ENCODE data around the gene PPP2R3A. TPM values are rescaled to one million over a fixed set of nuclear protein-coding genes. Genes with fewer than 3 reads are reported as not detected.
A peak's percentile ranks its signal among the peaks of the same experiment; 100 is the strongest.
"Not testable (repeated sequence)": the region's sequence is repeated elsewhere in the genome, so short reads cannot be mapped to it uniquely, and the experiment has no call there.

PPP2R3A gene
- total RNA-seq, 1 experiment from 2014 or later, result 9.0 TPM

- not testable (repeated sequence) for DNase-seq (ENCODE audit: low spot score)
These were observed 118.3 kb downstream of the PPP2R3A start for GRCh38 chr3:136083641-136084382.

- DNase-seq (ENCODE audit: low spot score), result not testable (repeated sequence)
These were observed 119.5 kb downstream of the PPP2R3A start for GRCh38 chr3:136085067-136085466.

GRCh38 chr3:136093771-136094170 is 128.2 kb downstream of the PPP2R3A start:
- no peak for DNase-seq (ENCODE audit: low spot score)

DNA sequence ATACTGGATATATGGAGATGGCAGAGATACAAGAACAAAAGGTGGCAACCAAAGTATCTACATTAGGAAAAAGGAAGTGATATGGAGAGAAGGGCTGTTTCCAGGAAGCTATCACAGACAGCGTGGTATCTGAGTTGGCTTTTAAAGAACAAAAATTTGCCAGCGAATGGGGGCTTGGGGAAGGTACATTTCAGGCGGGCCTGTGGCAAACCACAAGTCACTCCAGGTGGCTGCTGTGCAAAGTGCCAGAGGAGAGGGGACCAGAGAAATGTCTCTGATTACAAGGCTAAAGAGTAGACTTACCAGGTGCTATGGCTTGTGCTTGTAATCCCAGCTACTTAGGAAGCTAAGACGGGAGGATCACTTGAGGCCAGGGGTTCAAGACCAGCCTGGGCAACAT is 139.5 kb downstream of the PPP2R3A start:
- no peak for DNase-seq (ENCODE audit: low spot score)

- no peak for DNase-seq (ENCODE audit: low spot score)
These were observed 140.6 kb downstream of the PPP2R3A start for GRCh38 chr3:136106101-136106500.

DNA sequence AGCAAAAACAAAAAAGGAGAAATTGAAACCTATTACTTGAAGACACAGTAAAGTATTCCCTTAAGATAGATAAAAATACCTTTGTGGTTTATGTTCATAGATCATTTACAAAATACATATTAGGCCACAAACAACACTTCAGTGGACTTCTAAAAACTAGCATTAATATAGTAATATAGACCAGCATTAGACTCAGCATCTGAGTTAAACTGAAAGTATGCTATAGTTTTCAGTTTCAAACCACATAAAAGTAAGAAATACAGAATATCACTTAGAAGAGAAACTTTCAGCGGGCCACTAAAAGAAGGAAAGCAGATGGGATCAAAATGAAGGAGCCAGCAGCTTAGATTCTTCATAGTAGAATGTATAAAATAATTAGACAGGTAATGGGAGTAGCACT is 144.0 kb downstream of the PPP2R3A start:
- DNase-seq (ENCODE audit: low spot score), result no peak

DNA sequence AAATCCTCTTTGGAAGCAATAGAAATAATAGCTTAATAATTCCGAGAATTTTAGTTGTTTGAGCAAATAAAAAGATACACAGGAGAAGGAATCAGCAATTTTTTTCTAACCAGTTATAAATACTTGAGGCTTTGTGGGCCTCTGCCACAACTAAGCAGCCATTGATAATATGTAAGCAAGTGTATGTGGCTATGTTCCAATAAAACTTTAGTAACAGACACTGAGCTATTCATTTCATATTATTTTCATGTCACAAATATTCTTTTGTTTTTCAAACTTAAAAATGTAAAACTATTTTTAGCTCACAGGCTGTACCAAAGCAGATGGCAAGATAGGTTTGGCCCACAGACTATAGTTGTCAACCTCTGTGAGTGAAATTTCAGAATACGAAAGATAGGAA is 145.0 kb downstream of the PPP2R3A start:
- DNase-seq (ENCODE audit: low spot score), result no peak

GRCh38 chr3:136114421-136114820 is 148.9 kb downstream of the PPP2R3A start:
- DNase-seq (ENCODE audit: low spot score), result peak; percentile 60

- not testable (repeated sequence) for DNase-seq (ENCODE audit: low spot score)
These were observed 153.8 kb downstream of the PPP2R3A start for GRCh38 chr3:136119332-136119731.

- not testable (repeated sequence) for DNase-seq (ENCODE audit: low spot score)
These were observed 154.3 kb downstream of the PPP2R3A start for GRCh38 chr3:136119783-136120182.

DNA sequence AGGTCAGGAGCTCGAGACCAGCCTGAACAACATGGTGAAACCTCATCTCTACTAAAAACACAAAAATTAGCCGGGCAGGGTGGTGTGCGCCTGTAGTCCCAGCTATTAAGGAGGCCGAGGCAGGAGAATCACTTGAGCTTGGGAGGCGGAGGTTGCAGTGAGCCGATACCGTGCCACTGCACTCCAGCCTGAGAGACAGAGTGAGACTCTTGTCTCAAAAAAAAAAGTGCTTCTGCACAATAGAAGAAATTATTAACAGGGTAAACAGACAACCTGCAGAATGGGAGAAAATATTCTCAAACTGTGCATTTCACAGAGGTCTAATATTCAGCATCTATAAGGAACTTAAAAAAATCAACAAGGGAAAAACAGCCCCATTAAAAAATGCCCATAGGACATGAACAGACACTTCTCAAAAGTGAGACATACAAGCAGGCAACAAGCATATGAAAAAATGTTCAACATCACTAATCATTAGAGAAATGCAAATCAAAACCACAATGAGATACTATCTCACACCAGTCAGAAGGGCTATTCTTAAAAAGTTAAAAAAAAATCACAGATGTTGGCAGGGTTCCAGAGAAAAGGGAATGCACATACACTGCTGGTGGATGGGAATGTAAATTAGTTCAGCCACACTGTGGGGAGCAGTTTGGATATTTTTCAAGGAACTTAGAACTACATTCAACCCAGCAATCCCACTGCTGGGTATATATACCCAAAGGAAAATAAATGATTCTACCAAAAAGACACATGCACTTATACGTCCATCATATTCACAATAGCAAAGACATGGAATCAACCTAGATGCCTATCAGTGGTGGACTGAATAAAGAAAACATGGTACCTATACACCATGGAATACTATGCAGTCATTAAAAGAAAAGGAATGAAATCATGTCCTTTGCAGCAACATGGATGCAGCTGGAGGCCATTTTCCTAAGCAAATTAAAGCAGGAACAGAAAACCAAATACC is 155.1 kb downstream of the PPP2R3A start:
- no peak for DNase-seq (ENCODE audit: low spot score)

DNA sequence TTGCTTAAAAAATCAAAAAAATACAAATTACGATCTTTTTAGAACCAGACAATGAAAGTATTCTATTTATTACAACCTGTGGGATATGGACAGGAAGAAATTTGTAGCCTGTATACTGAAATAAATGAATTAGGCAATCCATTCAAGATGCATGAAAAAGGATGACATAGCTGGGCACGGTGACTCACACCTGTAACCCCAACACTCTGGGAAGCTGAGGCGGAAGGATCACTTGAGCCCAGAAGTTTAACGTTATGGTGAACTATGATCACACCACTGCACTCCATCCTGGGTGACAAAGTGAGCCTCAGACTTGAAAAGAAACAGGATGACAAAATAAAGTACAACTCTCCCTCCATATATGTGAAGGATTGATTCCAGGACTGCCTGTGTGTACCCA is 156.5 kb downstream of the PPP2R3A start:
- no peak for DNase-seq (ENCODE audit: low spot score)

- DNase-seq (ENCODE audit: low spot score), result not testable (repeated sequence)
These were observed 166.1 kb downstream of the PPP2R3A start for GRCh38 chr3:136131647-136132046.

DNA sequence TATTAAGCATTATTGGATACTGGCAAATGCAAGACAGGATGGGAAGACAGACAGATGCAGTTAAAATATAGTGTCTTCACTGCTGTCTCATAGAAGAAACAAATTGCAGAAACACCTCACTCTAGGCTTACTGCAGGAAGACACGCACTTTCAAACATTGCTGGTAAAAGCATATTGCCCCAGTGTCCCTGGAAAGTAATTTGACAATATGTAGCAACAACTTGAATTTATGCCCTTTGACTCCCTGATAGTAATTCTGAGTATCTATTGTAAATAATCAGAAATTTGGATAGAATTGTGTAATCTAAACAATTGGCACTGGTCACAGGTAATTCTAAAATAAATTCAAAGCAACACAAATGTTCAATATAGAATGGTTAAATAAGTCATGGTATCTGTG is 168.6 kb downstream of the PPP2R3A start:
- no peak for DNase-seq (ENCODE audit: low spot score)

DNA sequence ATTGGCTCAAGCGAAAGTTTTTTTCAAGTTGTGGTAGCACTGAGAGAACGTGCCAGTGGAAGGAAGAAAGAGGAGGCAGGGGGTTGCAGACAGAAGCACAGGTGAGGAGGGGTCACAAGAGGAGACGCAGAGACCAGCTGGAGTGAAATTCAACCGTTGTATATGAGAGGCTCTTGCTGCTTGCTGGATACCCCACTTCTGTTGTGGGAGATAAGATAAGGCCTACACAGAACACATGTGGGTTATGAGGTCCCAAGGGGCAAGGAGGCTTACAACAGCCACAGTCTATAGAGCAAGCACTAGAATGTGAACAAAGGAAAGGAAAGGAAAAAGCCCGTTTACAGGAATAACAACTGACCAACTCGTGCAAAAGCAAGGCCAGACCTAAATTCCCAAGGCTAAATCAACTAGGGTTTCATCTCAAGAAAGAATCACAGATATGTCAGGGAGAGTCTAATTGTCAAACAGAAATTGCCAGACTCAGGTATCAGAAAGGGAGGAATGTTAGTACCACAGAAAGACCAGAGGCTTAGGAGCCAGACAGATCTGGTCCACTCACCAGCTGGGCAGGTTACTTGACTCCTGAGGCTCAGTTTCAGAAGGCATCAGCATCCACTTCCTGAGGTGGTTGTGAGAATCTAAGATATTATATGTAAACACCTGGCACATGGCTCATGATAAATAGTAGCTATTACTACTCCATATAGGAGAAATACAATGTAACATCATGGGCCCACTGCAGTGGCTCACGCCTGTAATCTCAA is 169.7 kb downstream of the PPP2R3A start:
- no peak for DNase-seq (ENCODE audit: low spot score)

DNA sequence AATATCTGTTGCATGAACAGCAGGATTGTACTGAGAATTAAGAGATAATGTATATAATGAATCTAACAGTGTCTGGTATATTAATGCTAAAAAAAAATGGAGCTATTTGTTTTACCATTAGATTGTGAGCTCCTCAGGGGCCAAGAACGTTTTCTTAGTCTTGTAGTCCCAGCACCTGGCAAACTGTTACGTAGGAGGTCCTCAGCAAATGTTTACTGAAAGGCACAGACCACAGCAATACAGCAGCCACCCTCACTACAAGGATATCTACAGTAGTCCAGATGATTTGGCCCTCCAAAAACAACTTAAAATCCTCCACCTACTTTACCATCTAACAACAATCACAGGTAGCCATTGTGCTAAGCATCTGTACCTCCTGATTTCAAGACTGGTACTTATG is 170.9 kb downstream of the PPP2R3A start:
- no peak for DNase-seq (ENCODE audit: low spot score)

- DNase-seq (ENCODE audit: low spot score), result no peak
These were observed 175.8 kb downstream of the PPP2R3A start for GRCh38 chr3:136141291-136141785.

GRCh38 chr3:136141891-136142290 is 176.4 kb downstream of the PPP2R3A start:
- DNase-seq (ENCODE audit: low spot score), result no peak

- peak; percentile 59 for DNase-seq (ENCODE audit: low spot score)
These were observed 177.1 kb downstream of the PPP2R3A start for GRCh38 chr3:136142592-136142991.

DNA sequence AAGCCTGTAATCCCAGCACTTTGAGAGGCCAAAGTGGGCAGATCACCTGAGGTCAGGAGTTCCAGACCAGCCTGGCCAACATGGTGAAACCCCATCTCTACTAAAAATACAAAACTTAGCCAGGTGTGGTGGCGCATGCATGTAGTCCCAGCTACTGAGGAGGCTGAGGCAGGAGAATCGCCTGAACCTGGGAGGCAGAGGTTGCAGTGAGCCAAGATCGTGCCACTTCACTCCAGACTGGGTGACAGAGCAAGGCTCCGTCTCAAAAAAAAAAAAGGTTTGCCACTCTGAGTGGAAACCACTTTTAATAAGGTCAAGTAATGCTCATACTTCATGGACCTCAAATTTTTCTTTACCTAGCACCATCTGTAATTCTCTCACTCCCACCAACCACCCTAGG is 178.9 kb downstream of the PPP2R3A start:
- not testable (repeated sequence) for DNase-seq (ENCODE audit: low spot score)

- no peak for DNase-seq (ENCODE audit: low spot score)
These were observed 181.6 kb downstream of the PPP2R3A start for GRCh38 chr3:136146981-136147729.
